Measurements from ENCODE around the gene HIRIP3. TPM values are rescaled to one million over a fixed set of nuclear protein-coding genes. Genes with fewer than 3 reads are reported as not detected.

Gene HIRIP3
- total and polyA plus RNA-seq, 2 of the 8 experiments (the other 6 are each of a cell fraction or from before 2014, with no cell fraction given): 11.9 to 18.5 TPM

DNA sequence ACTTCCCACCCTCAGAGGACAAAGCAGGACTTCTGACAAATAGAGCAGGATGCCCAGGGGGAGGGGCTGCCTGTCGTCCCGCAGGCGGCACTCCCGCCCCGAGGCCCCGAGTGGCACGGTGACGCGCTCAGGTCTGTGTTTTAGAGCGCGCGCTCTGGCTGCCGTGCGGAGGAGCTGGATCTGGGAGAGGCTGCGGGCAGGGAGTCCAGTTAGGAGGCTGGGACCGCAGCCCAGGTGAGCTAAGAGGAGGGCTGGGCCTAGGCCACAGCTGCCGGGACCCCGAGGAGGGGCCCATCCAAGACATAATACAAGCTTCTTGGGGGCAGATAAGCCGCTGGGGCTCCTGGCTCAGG is 9.0 kb upstream of the HIRIP3 start:
- no peak overlapping the region for H2BK12ac ChIP-seq (ENCODE audit: low read depth, low read length)
- H3K23me2 ChIP-seq (ENCODE audit: low read depth, low read length): no peaks in the 10 kb centered on the region
- H3K56ac ChIP-seq (replicated peaks; ENCODE audit: insufficient read length, low read depth, low read length): no peak overlapping the region
- no peak overlapping the region for H2BK15ac ChIP-seq (ENCODE audit: low read length)
- H3K14ac ChIP-seq (ENCODE audit: insufficient read length): no peak overlapping the region
- H3K4me2 ChIP-seq (ENCODE audit: insufficient read depth in 1 of 2, low read depth in 2 of 2, low read length in 2 of 2): no peak overlapping the region
- FAIRE-seq (no peak), DNase-seq (ENCODE audit: low read depth in 1 of 2, low spot score in 2 of 2) (no peak)
- H3K4me1 ChIP-seq (replicated peaks in 1 of 4; ENCODE audit: control insufficient read depth in 3 of 4, insufficient read depth in 4 of 4, low read length in 3 of 4): peaks cover 0 to 15% (median 6%) of the 10 kb centered on the region in 4 experiments; a peak in 5 of 7 replicates
- H3K9me3 ChIP-seq (ENCODE audit: insufficient read depth in 2 of 2, low read depth in 1 of 2, low read length in 1 of 2): no peaks in the 10 kb centered on the region
- no peak overlapping the region for H3K4me3 ChIP-seq (ENCODE audit: extremely low read depth in 1 of 4, insufficient read depth in 2 of 4, low read depth in 3 of 4, low read length in 4 of 4)
- H4K8ac ChIP-seq (ENCODE audit: extremely low read depth, insufficient read depth, low read length): no peak overlapping the region
- POLR2A ChIA-PET (ENCODE audit: partially characterized antibody): interaction anchor here (0.6 to 4.9 kb wide), 9 partner anchors 9 to 191 kb away, joined by 3 to 34 read pairs (median 4); partner anchors contain the start of genes ASPHD1, HIRIP3 and INO80E
- WGBS, 2 experiments (ENCODE audit: extremely low coverage in 1 of 2, insufficient coverage in 1 of 2, insufficient read length in 1 of 2, insufficient replicate concordance in 2 of 2, low coverage in 1 of 2, low lambda C conversion rate in 2 of 2, missing lambda C conversion rate in 1 of 2): 95% methylated on average over 18 of the region's 19 CpGs; no CpG with 5 or more reads in 1 of the 2 experiments
- no peak overlapping the region for H2AFZ ChIP-seq (ENCODE audit: low read length)
- peaks cover 0 to 4% (median under 1%) of the 10 kb centered on the region in 4 experiments; a peak in 3 of 7 replicates for H3K27me3 ChIP-seq (replicated peaks in 1 of 4; ENCODE audit: control insufficient read depth in 3 of 4, extremely low read depth in 1 of 4, insufficient read depth in 3 of 4, low read length in 3 of 4)
- H3K27ac ChIP-seq (ENCODE audit: low read depth, low read length): no peak overlapping the region
- TF ChIP-seq CTBP2 (IDR thresholded peaks at IDR 0.05; ENCODE audit: borderline replicate concordance, insufficient read depth, insufficient read length, low read length) (no peak), HDAC2 (IDR thresholded peaks at IDR 0.05; ENCODE audit: borderline replicate concordance in 1 of 2, low read depth in 2 of 2, low read length in 2 of 2) (no peak)
- H4K91ac ChIP-seq (replicated peaks; ENCODE audit: insufficient read length, low read length): no peak overlapping the region
- H2BK20ac ChIP-seq (ENCODE audit: low read length): no peak overlapping the region
- H3K23ac ChIP-seq (ENCODE audit: insufficient read length): no peak overlapping the region
- H2BK5ac ChIP-seq (ENCODE audit: low read depth, low read length): no peak overlapping the region
- no peak overlapping the region for H4K5ac ChIP-seq (ENCODE audit: insufficient read length, low read depth, low read length)
- H3K9ac ChIP-seq (replicated peaks in 1 of 4; ENCODE audit: extremely low read depth in 1 of 4, low read depth in 3 of 4, low read length in 3 of 4): no peak overlapping the region
- no peaks in the 10 kb centered on the region for H3K79me2 ChIP-seq (ENCODE audit: control insufficient read depth in 1 of 2, insufficient read depth in 2 of 2, low read length in 2 of 2)
- peaks cover 0 to 10% (median 6%) of the 10 kb centered on the region in 4 experiments; a peak in 6 of 8 replicates for H3K36me3 ChIP-seq (ENCODE audit: control insufficient read depth in 2 of 4, insufficient read depth in 4 of 4, low read length in 3 of 4)
- H2AK5ac ChIP-seq (ENCODE audit: low read depth, low read length): no peak overlapping the region
- peaks cover 3 to 10% of the 10 kb centered on the region in 2 experiments for H4K20me1 ChIP-seq (replicated peaks in 1 of 2; ENCODE audit: control insufficient read depth in 1 of 2, insufficient read depth in 2 of 2, low read length in 2 of 2)
- no peak overlapping the region for H3K18ac ChIP-seq (ENCODE audit: extremely low read depth, low read length)
- CTCF ChIA-PET (ENCODE audit: partially characterized antibody): interaction anchor here (0.7 to 2.8 kb wide), 12 partner anchors 10 to 116 kb away, joined by 3 to 11 read pairs (median 6); partner anchors contain the start of gene C16orf92
- H3K79me1 ChIP-seq (ENCODE audit: low read depth, low read length): no peaks in the 10 kb centered on the region; the same call in 1 of the 2 replicates
- H3K4ac ChIP-seq (replicated peaks; ENCODE audit: insufficient read length, low read depth, low read length): no peak overlapping the region
- no peak overlapping the region for H2BK120ac ChIP-seq (replicated peaks; ENCODE audit: low read depth, low read length)
